Measurements from ENCODE around the gene SDS. TPM values are rescaled to one million over a fixed set of nuclear protein-coding genes. Genes with fewer than 3 reads are reported as not detected.

The SDS gene
- total RNA-seq, 1 donor from 2014 or later: not detected

DNA sequence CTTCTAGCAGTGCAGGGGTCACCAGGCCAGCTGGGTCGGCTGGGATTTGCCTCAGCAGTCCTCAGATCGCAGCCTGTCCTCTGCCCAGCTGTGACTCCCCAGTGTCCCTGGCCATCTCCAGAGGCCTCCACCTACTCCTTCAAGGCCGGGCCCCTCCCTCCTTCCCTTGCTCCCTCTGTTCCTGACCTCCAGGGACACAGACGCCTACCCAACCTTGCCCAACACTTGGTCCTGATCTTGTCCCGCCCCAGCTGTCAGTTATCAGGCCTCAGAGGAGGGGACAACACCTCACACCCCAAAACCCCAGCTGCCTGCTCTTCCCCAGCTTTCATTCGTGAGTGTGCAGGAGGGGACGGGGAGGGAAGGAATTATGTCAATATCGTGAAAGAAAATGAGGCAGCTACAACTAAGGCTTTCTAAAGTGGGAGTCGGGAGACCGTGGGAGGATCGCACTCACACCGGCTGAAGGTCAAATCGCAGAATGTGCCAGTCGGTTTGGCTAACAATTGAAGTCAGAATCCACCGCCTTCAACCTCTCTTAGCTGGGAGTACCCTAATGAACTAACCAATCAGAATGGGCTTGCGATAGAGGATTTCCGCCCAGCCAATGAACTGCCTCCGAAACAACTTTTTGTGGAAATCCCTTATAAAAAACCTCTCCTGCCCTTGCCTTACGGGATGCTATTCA, 54.7 kb downstream of the SDS start:
- Mint-ChIP-seq H3K4me1 (peaks cover 2% of the 10 kb centered on the region), H3K27ac (no peak overlapping the region), H3K4me3 (no peak overlapping the region), H3K36me3 (ENCODE audit: low read depth) (no peaks in the 10 kb centered on the region), H3K9me3 (no peaks in the 10 kb centered on the region), H3K27me3 (peaks cover 18% of the 10 kb centered on the region)
- intact Hi-C loops (cut with micrococcal nuclease): no loop called here
- DNase-seq: no peak

DNA sequence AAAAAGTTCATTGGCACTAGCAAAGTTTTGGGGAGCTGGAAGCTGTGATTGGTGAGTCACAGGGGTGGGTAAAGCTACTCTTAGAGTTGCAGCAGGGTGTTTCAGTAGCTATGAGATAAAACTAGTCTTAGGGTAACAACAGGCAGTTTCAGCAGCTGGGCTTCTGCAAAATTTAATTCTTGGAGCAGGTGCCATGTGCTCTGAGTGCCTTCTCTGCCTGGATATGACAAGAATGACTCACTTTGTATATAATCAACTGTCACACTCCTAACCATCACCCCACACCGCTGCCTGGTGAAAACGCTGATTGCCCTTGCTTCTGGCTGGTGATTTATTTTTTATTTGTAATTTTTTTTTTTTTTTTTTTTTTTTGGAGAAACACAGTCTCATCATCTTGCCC, 55.8 kb downstream of the SDS start:
- no peak overlapping the region for H3K27ac Mint-ChIP-seq
- H3K9me3 Mint-ChIP-seq: no peaks in the 10 kb centered on the region
- peaks cover 14% of the 10 kb centered on the region for H3K27me3 Mint-ChIP-seq
- H3K4me1 Mint-ChIP-seq: peaks cover 2% of the 10 kb centered on the region
- H3K4me3 Mint-ChIP-seq: no peak overlapping the region
- DNase-seq: no peak
- intact Hi-C loops (cut with micrococcal nuclease): no loop called here
- no peaks in the 10 kb centered on the region for H3K36me3 Mint-ChIP-seq (ENCODE audit: low read depth)

DNA sequence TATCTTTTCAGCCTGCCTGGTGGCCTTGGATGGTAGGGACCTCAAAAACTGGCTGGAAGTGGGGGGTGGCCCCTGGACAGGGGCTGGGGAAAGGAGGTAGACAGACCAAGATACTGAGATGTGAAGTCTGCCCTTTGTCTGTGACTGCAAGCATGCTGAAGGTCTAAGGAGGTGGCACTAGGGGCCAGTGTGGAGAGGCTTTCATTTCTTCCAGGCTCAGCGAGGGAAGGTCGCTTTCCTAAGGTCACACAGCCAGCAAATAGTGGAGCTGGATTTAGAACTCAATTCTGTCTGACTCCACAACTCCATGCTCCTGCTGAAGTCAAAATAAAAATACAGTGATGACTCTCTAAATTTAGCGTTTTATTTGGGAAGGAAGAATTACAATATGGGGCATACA, 56.6 kb downstream of the SDS start:
- Mint-ChIP-seq H3K9me3 (no peaks in the 10 kb centered on the region), H3K27me3 (peaks cover 12% of the 10 kb centered on the region), H3K27ac (no peak overlapping the region), H3K4me1 (peaks cover 2% of the 10 kb centered on the region), H3K4me3 (no peak overlapping the region), H3K36me3 (ENCODE audit: low read depth) (no peaks in the 10 kb centered on the region)
- no peak for DNase-seq
- intact Hi-C loops (cut with micrococcal nuclease): no loop called here

DNA sequence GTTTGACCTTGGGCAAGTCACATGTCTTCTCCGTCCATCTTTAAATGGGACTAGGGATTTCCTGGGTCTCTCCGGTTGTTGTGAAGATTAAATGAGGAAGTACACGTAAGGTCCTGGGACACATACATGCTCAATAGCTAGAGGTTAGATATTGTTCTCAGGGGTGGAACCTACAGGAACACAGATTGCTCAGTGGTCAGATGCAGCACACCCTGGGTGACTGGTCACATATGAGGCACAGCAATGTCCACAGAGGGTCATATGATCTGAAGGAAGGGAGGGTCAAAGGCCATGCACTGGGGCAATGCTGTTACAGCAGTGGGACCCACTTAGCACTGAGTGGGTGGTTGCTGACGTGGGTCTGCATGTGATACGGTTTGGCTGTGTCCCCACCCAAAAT, 57.3 kb downstream of the SDS start:
- H3K4me3 Mint-ChIP-seq: no peak overlapping the region
- no peaks in the 10 kb centered on the region for H3K36me3 Mint-ChIP-seq (ENCODE audit: low read depth)
- no peak for DNase-seq
- no peaks in the 10 kb centered on the region for H3K9me3 Mint-ChIP-seq
- no peak overlapping the region for H3K27ac Mint-ChIP-seq
- intact Hi-C loops (cut with micrococcal nuclease): no loop called here
- peaks cover 2% of the 10 kb centered on the region for H3K4me1 Mint-ChIP-seq
- H3K27me3 Mint-ChIP-seq: peaks cover 9% of the 10 kb centered on the region

DNA sequence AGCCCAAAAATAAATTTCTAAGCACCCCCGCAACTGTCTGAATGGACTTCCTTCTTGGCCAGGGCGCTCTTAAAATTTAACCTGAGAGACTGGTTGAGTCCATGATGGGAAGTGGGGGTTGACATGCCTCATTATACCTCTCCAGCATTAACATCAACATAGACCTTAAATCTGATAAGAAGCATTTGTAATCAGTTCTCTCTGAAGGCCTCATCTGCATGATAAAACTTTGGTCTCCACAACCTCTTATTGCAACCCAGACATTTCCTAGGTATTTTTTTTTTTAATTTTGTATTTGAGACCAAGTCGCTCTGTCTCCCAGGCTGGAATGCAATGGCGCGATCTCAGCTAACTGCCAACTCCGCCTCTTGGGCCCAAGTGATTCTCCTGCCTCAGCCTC, 58.4 kb downstream of the SDS start:
- H3K4me3 Mint-ChIP-seq: no peak overlapping the region
- DNase-seq: no peak
- no peaks in the 10 kb centered on the region for H3K36me3 Mint-ChIP-seq (ENCODE audit: low read depth)
- H3K4me1 Mint-ChIP-seq: no peaks in the 10 kb centered on the region
- H3K9me3 Mint-ChIP-seq: no peaks in the 10 kb centered on the region
- H3K27ac Mint-ChIP-seq: no peak overlapping the region
- intact Hi-C loops (cut with micrococcal nuclease): no loop called here
- peaks cover 6% of the 10 kb centered on the region for H3K27me3 Mint-ChIP-seq

Other genes with a start within 250 kb of the SDS start
- gene DDX54, start 218.4 kb downstream of the SDS start, total RNA-seq: 122 and 127 TPM in 2 replicates
- 25.5 and 25.8 TPM in 2 replicates for gene RITA1, start 218.2 kb downstream of the SDS start, total RNA-seq
- 31.0 and 33.7 TPM in 2 replicates for gene TPCN1, start 182.4 kb downstream of the SDS start, total RNA-seq
- 19.5 and 20.0 TPM in 2 replicates for gene SLC8B1, start 68.8 kb downstream of the SDS start, total RNA-seq
- 16.0 and 16.3 TPM in 2 replicates for gene PLBD2, start 45.3 kb downstream of the SDS start, total RNA-seq
- gene SDSL, start 18.5 kb upstream of the SDS start, total RNA-seq: 0.61 and 0.78 TPM in 2 replicates
- not detected in 2 replicates for gene LHX5, start 68.0 kb upstream of the SDS start, total RNA-seq